Peyer's patch (tissue), 4 donors: Measurements from ENCODE around the gene ZNF143.

Experiments
- POLR2A ChIP-seq, 2 donors: fragments of 450-650 bp; IDR thresholded peaks; one replicate each; pipeline ENCODE4 v1.5.1; 2017; ENCODE audit warnings: antibody characterized with exemption in 2 of 2, mild to moderate bottlenecking in 2 of 2, moderate library complexity in 2 of 2
- TF ChIP-seq, protein P1 (sequence below), 6 experiments: fragments of 450-650 bp in 4 of 6; fragments of 200-600 bp in 2 of 6; sonication (generic) in 1 of 6; IDR thresholded peaks; one replicate each; pipeline ENCODE4 v1.5.1; 2017 to 2019; ENCODE audit warnings: antibody characterized with exemption in 6 of 6, mild to moderate bottlenecking in 3 of 6, moderate library complexity in 1 of 6

DNA sequence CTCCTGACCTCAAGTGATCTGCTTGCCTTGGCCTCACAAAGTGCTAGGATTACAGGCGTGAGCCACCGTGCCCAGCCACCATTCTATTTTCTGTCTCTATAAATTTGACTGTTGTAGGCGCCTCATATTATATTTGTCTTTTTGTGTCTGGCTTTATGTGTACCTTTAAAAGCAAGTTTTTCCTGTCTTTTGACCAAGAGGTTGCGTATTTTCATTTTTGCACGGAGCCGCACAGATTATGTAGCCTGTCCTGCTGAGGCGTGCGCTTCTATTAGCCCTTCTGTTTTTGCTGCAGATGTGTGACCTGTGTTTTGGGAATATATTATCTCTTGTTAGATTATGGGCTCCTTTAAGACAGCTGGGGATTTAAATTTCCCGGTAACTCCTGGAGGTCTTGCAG, 72.2 kb downstream of the ZNF143 start:
- TF ChIP-seq, protein P1, sequence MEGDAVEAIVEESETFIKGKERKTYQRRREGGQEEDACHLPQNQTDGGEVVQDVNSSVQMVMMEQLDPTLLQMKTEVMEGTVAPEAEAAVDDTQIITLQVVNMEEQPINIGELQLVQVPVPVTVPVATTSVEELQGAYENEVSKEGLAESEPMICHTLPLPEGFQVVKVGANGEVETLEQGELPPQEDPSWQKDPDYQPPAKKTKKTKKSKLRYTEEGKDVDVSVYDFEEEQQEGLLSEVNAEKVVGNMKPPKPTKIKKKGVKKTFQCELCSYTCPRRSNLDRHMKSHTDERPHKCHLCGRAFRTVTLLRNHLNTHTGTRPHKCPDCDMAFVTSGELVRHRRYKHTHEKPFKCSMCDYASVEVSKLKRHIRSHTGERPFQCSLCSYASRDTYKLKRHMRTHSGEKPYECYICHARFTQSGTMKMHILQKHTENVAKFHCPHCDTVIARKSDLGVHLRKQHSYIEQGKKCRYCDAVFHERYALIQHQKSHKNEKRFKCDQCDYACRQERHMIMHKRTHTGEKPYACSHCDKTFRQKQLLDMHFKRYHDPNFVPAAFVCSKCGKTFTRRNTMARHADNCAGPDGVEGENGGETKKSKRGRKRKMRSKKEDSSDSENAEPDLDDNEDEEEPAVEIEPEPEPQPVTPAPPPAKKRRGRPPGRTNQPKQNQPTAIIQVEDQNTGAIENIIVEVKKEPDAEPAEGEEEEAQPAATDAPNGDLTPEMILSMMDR (IDR thresholded peaks at IDR 0.05): no peak
- no peak for TF ChIP-seq POLR2A (IDR thresholded peaks at IDR 0.05)
